Ectodermal cell (in vitro differentiated cells): ENCODE results near the gene PHF19.

Experiments used
- H3K27ac ChIP-seq: 2 replicates; pipeline ENCODE4 v1.7.0; 2013; ENCODE audit warnings: mild to moderate bottlenecking, low read depth, low read length; ENCODE audit not compliant: insufficient read depth, poor library complexity, severe bottlenecking
- H3K27me3 ChIP-seq: 2 replicates; pipeline ENCODE4 v1.7.0; 2013; ENCODE audit warnings: mild to moderate bottlenecking, low read length; ENCODE audit not compliant: insufficient read depth, control insufficient read depth, poor library complexity, severe bottlenecking
- H3K36me3 ChIP-seq: one replicate; pipeline ENCODE4 v1.7.0; 2013; ENCODE audit warnings: low read length; ENCODE audit not compliant: control insufficient read depth, insufficient read depth
- H3K4me1 ChIP-seq: one replicate; pipeline ENCODE4 v1.7.0; 2013; ENCODE audit warnings: low read length; ENCODE audit not compliant: control insufficient read depth, insufficient read depth
- H3K4me3 ChIP-seq: 2 replicates; pipeline ENCODE4 v1.7.0; 2013; ENCODE audit warnings: low read depth, low read length, control low read depth; ENCODE audit not compliant: insufficient read depth
- H3K9me3 ChIP-seq: 2 replicates; pipeline ENCODE4 v1.7.0; 2013; ENCODE audit warnings: mild to moderate bottlenecking, low read length, moderate library complexity; ENCODE audit not compliant: control insufficient read depth
- WGBS, 2 experiments: methylation state at CpG; one replicate each; pipeline ENCODE4 v1.1.7; 2013; ENCODE audit warnings: missing lambda C conversion rate in 2 of 2; 5-methylcytosine and 5-hydroxymethylcytosine counted together

Gene PHF19

GRCh38 chr9:120919843-120920805, 43.1 kb upstream of the PHF19 start:
- H3K4me1 ChIP-seq = peaks cover 7% of the 10 kb centered on the region
- no peak overlapping the region for H3K4me3 ChIP-seq
- no peaks in the 10 kb centered on the region for H3K36me3 ChIP-seq
- H3K27ac ChIP-seq = no peak overlapping the region
- WGBS, 2 experiments = 90 to 93% methylated on average over 6 of the region's 6 CpGs
- H3K9me3 ChIP-seq = no peaks in the 10 kb centered on the region
- H3K27me3 ChIP-seq = no peaks in the 10 kb centered on the region

- Histone ChIP-seq H3K36me3 (no peaks in the 10 kb centered on the region), H3K4me3 (no peak overlapping the region), H3K27ac (no peak overlapping the region), H3K9me3 (no peaks in the 10 kb centered on the region), H3K27me3 (no peaks in the 10 kb centered on the region), H3K4me1 (peaks cover 7% of the 10 kb centered on the region)
- 88 to 91% methylated on average over 20 of the region's 20 CpGs for WGBS, 2 experiments
These were observed 42.2 kb upstream of the PHF19 start for GRCh38 chr9:120918931-120919842.

GRCh38 chr9:120917929-120918762, 41.2 kb upstream of the PHF19 start:
- H3K4me3 ChIP-seq = no peak overlapping the region
- no peaks in the 10 kb centered on the region for H3K36me3 ChIP-seq
- H3K4me1 ChIP-seq = peaks cover 7% of the 10 kb centered on the region
- no peaks in the 10 kb centered on the region for H3K9me3 ChIP-seq
- no peaks in the 10 kb centered on the region for H3K27me3 ChIP-seq
- WGBS, 2 experiments = 96 to 97% methylated on average over 4 of the region's 4 CpGs
- H3K27ac ChIP-seq = no peak overlapping the region

GRCh38 chr9:120916991-120917880, 40.2 kb upstream of the PHF19 start:
- H3K27me3 ChIP-seq = no peaks in the 10 kb centered on the region
- no peak overlapping the region for H3K27ac ChIP-seq
- 89 to 95% methylated on average over 8 of the region's 8 CpGs for WGBS, 2 experiments
- H3K4me3 ChIP-seq = no peak overlapping the region
- no peaks in the 10 kb centered on the region for H3K9me3 ChIP-seq
- H3K36me3 ChIP-seq = no peaks in the 10 kb centered on the region
- peaks cover 7% of the 10 kb centered on the region for H3K4me1 ChIP-seq

- Histone ChIP-seq H3K4me1 (peaks cover 7% of the 10 kb centered on the region), H3K4me3 (no peak overlapping the region), H3K36me3 (no peaks in the 10 kb centered on the region), H3K27me3 (no peaks in the 10 kb centered on the region), H3K9me3 (no peaks in the 10 kb centered on the region), H3K27ac (no peak overlapping the region)
- 71 to 85% methylated on average over 3 of the region's 3 CpGs for WGBS, 2 experiments
These were observed 39.6 kb upstream of the PHF19 start for GRCh38 chr9:120916588-120916987.

GRCh38 chr9:120915854-120916470, 39.0 kb upstream of the PHF19 start:
- WGBS, 2 experiments = 80 to 84% methylated on average over 1 to 3 of the region's 5 CpGs
- Histone ChIP-seq H3K9me3 (no peaks in the 10 kb centered on the region), H3K27ac (no peak overlapping the region), H3K36me3 (no peaks in the 10 kb centered on the region), H3K27me3 (no peaks in the 10 kb centered on the region), H3K4me3 (no peak overlapping the region), H3K4me1 (peaks cover 7% of the 10 kb centered on the region)

- Histone ChIP-seq H3K27me3 (no peaks in the 10 kb centered on the region), H3K4me3 (no peak overlapping the region), H3K9me3 (no peaks in the 10 kb centered on the region), H3K27ac (no peak overlapping the region), H3K4me1 (peaks cover 3% of the 10 kb centered on the region), H3K36me3 (no peaks in the 10 kb centered on the region)
- 92% methylated on average over 5 to 6 of the region's 6 CpGs for WGBS, 2 experiments
These were observed 38.0 kb upstream of the PHF19 start for GRCh38 chr9:120914953-120915352.

GRCh38 chr9:120914396-120914795, 37.4 kb upstream of the PHF19 start:
- no peak overlapping the region for H3K4me3 ChIP-seq
- H3K27me3 ChIP-seq = no peaks in the 10 kb centered on the region
- 88 to 93% methylated on average over 3 of the region's 3 CpGs for WGBS, 2 experiments
- no peak overlapping the region for H3K27ac ChIP-seq
- H3K9me3 ChIP-seq = no peaks in the 10 kb centered on the region
- H3K36me3 ChIP-seq = no peaks in the 10 kb centered on the region
- H3K4me1 ChIP-seq = peaks cover 3% of the 10 kb centered on the region
